ENCODE measurements around the gene FNDC5. TPM values are rescaled to one million over a fixed set of nuclear protein-coding genes. Genes with fewer than 3 reads are reported as not detected.

FNDC5 gene
- total and polyA plus RNA-seq, 8 donors = 0.89 to 21.0 (median 6.7) TPM; not detected in 1

- no peak overlapping the region for H3K27ac ChIP-seq
- H3K4me1 ChIP-seq = peaks cover 12 to 45% (median 31%) of the 10 kb centered on the region in 4 donors
- intact Hi-C loops (cut with DNase I; ENCODE audit: low total_unique reads) = no loop called here
- no peak overlapping the region for H3K4me3 ChIP-seq
- peaks cover 0 to 39% (median 24%) of the 10 kb centered on the region in 3 donors for H3K27me3 ChIP-seq
- 89 to 97% (median 94%) methylated on average over 9 of the region's 9 CpGs for WGBS, 5 donors
- DNase-seq = no peak
- no peak for TF ChIP-seq POLR2AphosphoS5 (IDR thresholded peaks at IDR 0.05)
- TF ChIP-seq POLR2A (IDR thresholded peaks at IDR 0.05) = no peak
- TF ChIP-seq EP300 (IDR thresholded peaks at IDR 0.05) = no peak
- no peak for TF ChIP-seq CTCF (IDR thresholded peaks at IDR 0.05)
- peaks cover 0 to 20% (median 8%) of the 10 kb centered on the region in 4 donors for H3K36me3 ChIP-seq
- no peaks in the 10 kb centered on the region for H3K9me3 ChIP-seq
Measured at GRCh38 chr1:32868806-32869455, 1.8 kb downstream of the FNDC5 start.

- peaks cover 0 to 27% (median 17%) of the 10 kb centered on the region in 4 donors for H3K36me3 ChIP-seq
- H3K9me3 ChIP-seq = no peaks in the 10 kb centered on the region
- no peak overlapping the region for H3K4me3 ChIP-seq
- no peak for TF ChIP-seq POLR2A (IDR thresholded peaks at IDR 0.05)
- no peak for TF ChIP-seq POLR2AphosphoS5 (IDR thresholded peaks at IDR 0.05)
- no peak for TF ChIP-seq CTCF (IDR thresholded peaks at IDR 0.05)
- no peak for TF ChIP-seq EP300 (IDR thresholded peaks at IDR 0.05)
- intact Hi-C loops (cut with DNase I; ENCODE audit: low total_unique reads) = no loop called here
- H3K27me3 ChIP-seq = peaks cover 0 to 35% (median 24%) of the 10 kb centered on the region in 3 donors
- H3K27ac ChIP-seq = no peak overlapping the region
- 92 to 94% (median 94%) methylated on average over 13 of the region's 13 CpGs for WGBS, 5 donors
- no peak for DNase-seq
- peaks cover 12 to 45% (median 31%) of the 10 kb centered on the region in 4 donors for H3K4me1 ChIP-seq
Measured at GRCh38 chr1:32868085-32868484, 2.6 kb downstream of the FNDC5 start.

GRCh38 chr1:32867671-32868070 is 3.0 kb downstream of the FNDC5 start:
- intact Hi-C loops (cut with DNase I; ENCODE audit: low total_unique reads) = no loop called here
- WGBS, 5 donors = 87 to 97% (median 93%) methylated on average over 7 of the region's 7 CpGs

GRCh38 chr1:32867151-32867550 is 3.6 kb downstream of the FNDC5 start:
- H3K4me1 ChIP-seq = peaks cover 12 to 38% (median 23%) of the 10 kb centered on the region in 4 donors
- no peak for TF ChIP-seq CTCF (IDR thresholded peaks at IDR 0.05)
- TF ChIP-seq EP300 (IDR thresholded peaks at IDR 0.05) = no peak
- no peak overlapping the region for H3K27ac ChIP-seq
- peaks cover 0 to 36% (median 26%) of the 10 kb centered on the region in 4 donors for H3K36me3 ChIP-seq
- no peak overlapping the region for H3K4me3 ChIP-seq
- WGBS, 5 donors = 87 to 92% (median 88%) methylated on average over 5 of the region's 5 CpGs
- no peak for DNase-seq
- intact Hi-C loops (cut with DNase I; ENCODE audit: low total_unique reads) = no loop called here
- peaks cover 0 to 26% (median 19%) of the 10 kb centered on the region in 3 donors for H3K27me3 ChIP-seq
- H3K9me3 ChIP-seq = no peaks in the 10 kb centered on the region

More at GRCh38 chr1:32867671-32868070, 3.0 kb downstream of the FNDC5 start:
- Histone ChIP-seq H3K4me1 (peaks cover 12 to 42% (median 28%) of the 10 kb centered on the region in 4 donors), H3K36me3 (peaks cover 0 to 31% (median 21%) of the 10 kb centered on the region in 4 donors), H3K4me3 (no peak overlapping the region), H3K27ac (no peak overlapping the region), H3K9me3 (no peaks in the 10 kb centered on the region), H3K27me3 (peaks cover 0 to 31% (median 24%) of the 10 kb centered on the region in 3 donors)
- DNase-seq = no peak
- TF ChIP-seq POLR2AphosphoS5 (IDR thresholded peaks at IDR 0.05) (no peak), POLR2A (IDR thresholded peaks at IDR 0.05) (no peak), EP300 (IDR thresholded peaks at IDR 0.05) (no peak), CTCF (IDR thresholded peaks at IDR 0.05) (no peak)
